Loucy (cell line): Measurements from ENCODE around the gene ZBTB20.

Experiments
- CTCF ChIP-seq: fragments of 200-600 bp; sonication (generic); conservative IDR thresholded peaks from 2 replicates; pipeline ENCODE4 v1.5.1; 2014; ENCODE audit warnings: mild to moderate bottlenecking, antibody characterized with exemption, low read length
- EZH2phosphoT487 ChIP-seq: fragments of 200-600 bp; IDR thresholded peaks from 2 replicates; pipeline ENCODE4 v1.6.1; 2018; ENCODE audit warnings: antibody characterized with exemption, mild to moderate bottlenecking, moderate library complexity, borderline replicate concordance

- TF ChIP-seq CTCF (no peak), EZH2phosphoT487 (no peak)
Observed at GRCh38 chr3:114328345-114328744, 818.7 kb downstream of the ZBTB20 start.
